ENCODE data around the gene DES.

The DES gene

GRCh38 chr2:219441451-219442255 is 23.5 kb downstream of the DES start:
- no peak for FAIRE-seq

GRCh38 chr2:219442256-219443015 is 24.3 kb downstream of the DES start:
- FAIRE-seq: no peak

DNA sequence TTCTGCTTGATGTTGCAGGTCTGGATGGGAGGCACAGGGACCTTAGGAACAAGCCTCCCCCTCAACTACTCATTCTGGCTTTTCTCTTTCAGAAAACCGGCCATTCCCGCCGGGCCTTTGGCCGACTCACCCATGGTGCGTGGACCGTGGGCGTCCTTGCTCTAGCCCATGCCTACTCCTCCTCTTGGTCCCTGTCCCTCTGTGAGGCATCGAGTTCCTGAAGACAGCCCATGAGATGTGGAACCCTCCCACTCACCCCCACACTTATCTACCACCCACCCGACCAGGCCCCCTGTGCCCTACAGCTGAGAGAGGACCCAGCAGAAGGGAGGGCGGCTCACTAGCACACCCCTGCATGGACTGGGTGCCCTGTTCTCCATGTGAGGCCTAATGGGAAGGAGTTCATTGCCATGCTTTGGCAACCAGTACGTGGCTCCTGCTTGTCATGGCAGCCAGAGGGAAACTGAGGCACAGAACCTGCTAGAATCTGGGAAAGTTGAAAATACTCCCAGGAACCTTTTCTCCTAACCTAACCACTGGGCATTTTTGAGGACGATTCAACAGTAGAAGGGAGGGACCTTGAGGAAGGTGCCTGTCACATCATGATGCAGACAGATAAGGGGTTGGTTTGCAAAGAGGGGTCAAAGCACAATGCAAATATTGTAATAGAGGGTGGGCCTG is 25.0 kb downstream of the DES start:
- no peak for FAIRE-seq

- FAIRE-seq: no peak
These were observed 25.5 kb downstream of the DES start for GRCh38 chr2:219443697-219444023.

DNA sequence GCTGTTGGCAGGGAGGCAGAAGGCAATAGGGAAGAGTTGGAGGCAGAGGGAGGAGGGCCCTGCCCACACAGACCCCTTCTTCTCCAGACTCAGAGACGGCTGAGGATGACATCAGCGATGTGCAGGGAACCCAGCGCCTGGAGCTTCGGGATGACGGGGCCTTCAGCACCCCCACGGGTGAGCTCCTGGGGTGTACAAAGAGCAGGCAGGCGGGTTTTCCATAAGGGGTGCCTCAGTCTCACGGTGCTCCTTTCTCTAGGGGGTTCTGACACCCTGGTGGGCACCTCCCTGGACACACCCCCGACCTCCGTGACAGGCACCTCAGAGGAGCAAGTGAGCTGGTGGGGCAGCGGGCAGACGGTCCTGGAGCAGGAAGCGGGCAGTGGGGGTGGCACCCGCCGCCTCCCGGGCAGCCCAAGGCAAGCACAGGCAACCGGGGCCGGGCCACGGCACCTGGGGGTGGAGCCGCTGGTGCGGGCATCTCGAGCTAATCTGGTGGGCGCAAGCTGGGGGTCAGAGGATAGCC is 26.5 kb downstream of the DES start:
- FAIRE-seq: no peak

- FAIRE-seq: no peak
These were observed 27.1 kb downstream of the DES start for GRCh38 chr2:219445220-219445640.

GRCh38 chr2:219446101-219446504 is 27.9 kb downstream of the DES start:
- FAIRE-seq: no peak

DNA sequence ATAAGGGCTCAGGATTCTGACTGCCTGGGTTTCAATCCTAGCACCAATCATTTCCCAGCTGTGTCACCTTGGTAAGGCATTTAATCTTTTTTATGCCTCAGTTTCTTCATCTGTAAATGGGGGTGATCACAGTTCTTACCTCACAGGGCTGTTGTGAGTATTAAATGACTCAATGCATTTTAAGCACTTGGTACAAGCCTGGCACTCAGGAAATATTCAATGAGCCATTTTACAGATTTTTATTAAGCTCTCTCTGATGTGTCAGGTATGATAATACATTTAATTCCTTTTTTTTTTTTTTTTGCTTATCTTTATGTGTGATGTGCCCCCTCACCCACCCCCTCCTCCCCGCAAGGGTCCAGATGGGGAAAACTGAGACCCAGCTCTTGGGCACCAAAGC is 28.5 kb downstream of the DES start:
- FAIRE-seq: no peak

- no peak for FAIRE-seq
These were observed 29.3 kb downstream of the DES start for GRCh38 chr2:219447242-219448098.

- FAIRE-seq: no peak
These were observed 30.1 kb downstream of the DES start for GRCh38 chr2:219448099-219448775.

DNA sequence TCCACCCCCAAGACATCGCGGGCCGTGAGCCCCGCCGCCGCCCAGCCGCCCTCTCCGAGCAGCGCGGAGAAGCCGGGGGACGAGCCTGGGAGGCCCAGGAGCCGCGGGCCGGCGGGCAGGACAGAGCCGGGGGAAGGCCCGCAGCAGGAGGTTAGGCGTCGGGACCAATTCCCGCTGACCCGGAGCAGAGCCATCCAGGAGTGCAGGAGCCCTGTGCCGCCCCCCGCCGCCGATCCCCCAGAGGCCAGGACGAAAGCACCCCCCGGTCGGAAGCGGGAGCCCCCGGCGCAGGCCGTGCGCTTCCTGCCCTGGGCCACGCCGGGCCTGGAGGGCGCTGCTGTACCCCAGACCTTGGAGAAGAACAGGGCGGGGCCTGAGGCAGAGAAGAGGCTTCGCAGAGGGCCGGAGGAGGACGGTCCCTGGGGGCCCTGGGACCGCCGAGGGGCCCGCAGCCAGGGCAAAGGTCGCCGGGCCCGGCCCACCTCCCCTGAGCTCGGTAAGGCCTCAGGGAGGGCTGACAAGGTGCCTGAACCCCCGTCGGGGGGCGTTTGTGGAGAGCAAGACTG is 30.7 kb downstream of the DES start:
- FAIRE-seq: no peak

GRCh38 chr2:219449609-219450008 is 31.4 kb downstream of the DES start:
- no peak for FAIRE-seq

DNA sequence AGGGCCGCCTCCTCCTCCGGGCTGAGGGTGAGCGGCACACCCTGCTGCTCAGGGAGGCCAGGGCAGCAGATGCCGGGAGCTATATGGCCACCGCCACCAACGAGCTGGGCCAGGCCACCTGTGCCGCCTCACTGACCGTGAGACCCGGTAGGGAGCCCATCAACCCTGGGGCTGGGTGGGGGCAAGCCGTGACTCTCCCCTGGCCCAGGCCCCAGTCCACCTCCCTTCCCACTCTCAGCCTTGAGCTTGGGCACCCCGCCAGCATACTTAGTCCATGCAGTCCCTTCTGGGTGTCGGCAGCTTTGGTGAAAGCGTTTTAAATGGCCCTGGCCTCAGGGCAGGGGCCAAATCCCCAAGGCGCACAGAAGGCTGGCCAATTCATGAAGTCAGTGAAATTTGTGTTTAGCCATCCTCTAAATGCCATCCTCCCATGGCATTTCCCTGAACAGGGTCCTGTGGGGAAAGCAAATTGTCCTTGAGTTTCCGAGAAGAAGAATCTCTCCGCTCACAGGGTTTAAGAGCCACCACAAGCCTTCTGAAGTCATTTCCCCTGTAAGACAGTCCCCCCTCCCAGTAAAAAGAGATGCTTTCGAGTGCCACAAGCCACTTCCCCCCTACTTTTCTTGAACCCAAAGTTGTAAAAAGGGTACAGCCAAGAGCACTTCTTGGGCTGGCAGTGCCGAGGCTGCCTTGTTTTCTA is 33.6 kb downstream of the DES start:
- FAIRE-seq: no peak

DNA sequence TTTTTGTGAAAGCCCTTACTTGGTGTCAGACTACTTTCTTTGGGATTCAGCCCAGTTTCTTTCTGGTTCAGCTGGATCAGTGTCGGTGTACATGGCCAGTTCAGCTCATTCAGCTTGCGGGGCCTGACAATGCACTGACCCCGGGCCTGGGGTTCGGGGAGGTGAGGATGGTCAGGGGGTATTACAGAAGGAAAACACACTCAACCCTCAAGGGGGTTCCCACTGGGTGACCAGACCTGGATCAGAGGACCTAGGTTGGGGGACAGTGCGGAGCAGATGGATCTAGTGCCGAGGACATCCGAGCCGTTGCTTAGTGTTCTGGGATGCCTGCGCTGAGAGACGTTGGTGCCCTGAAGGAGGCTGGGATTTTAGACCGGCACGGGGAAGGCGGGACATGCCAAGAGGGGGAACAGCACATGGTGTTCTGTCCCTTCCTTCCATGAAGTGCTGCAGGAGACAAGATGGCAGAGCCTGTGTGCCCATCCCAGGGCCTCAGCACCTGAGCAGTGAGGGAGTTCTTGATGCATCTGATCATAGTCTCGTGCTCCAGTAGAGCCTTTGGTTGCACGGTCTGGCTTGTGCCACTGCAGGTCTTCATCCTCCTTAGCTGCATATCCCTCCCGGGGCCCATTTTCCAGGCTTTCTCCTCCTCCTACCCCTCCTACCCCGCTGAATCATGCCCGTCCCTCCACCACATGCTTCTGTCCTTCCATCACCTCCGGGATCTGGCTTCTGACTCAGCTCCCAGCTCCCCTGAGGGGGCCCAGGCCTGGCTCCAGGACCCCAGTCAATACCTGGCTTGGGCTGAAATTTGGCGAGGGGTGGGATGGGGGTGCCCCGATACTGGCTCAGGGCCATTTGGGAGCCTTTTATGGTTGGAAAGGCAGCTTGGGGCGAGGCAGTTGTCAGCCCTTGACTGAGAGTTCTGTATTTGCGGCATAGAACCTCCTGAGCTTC is 34.5 kb downstream of the DES start:
- no peak for FAIRE-seq

GRCh38 chr2:219453671-219454590 is 35.8 kb downstream of the DES start:
- FAIRE-seq: no peak

- no peak for FAIRE-seq
These were observed 37.4 kb downstream of the DES start for GRCh38 chr2:219455581-219455980.

DNA sequence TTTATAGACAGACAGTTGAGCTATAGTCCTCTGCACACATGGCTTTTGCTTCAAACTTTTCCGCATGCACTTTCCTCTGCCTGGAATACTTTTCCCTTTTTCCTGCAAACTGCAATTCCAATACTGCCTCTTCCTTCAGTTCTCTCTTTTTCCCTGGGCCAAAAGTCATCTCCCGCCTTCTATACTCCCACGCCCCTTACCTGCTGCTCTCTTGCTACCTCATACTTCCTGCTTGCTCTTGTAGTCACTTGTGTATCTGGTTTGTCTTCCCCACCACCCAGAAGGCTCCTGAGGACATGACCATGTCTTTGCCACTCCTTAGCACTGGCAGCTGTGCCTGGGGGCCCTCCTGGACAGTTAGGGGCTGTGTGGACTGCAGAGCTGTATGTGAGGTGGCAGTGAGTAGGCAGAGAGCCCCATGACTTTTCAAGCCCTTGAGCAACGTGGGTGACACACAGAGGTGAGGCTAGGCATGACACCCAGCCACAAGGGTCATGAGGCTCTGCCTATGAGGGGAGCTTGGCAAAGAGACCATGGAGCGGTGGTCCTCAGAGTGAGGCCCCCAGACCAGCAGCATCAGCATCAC is 39.7 kb downstream of the DES start:
- FAIRE-seq: no peak

GRCh38 chr2:219458996-219459395 is 40.8 kb downstream of the DES start:
- FAIRE-seq: no peak

Measured in islet of Langerhans (tissue), 1 donor.